HTR-8/SVneo (cell line): ENCODE data around the gene ELMOD3.
"Not testable (repeated sequence)": the region's sequence is repeated elsewhere in the genome, so short reads cannot be mapped to it uniquely, and the experiment has no call there.

Experiments
- DNase-seq: peaks from one replicate; pipeline ENCODE4 v3.0.0; 2011; ENCODE audit warnings: low spot score, mixed read lengths; ENCODE audit not compliant: insufficient read length
- FAIRE-seq: peaks from 2 replicates; lab custom pipeline; 2011; peaks lifted over from hg19 to GRCh38; lab: Jason Lieb, UNC

The ELMOD3 gene

GRCh38 chr2:85367180-85367579 is 12.6 kb downstream of the ELMOD3 start:
- DNase-seq (no peak), FAIRE-seq (no peak)

GRCh38 chr2:85368921-85369320 is 14.4 kb downstream of the ELMOD3 start:
- FAIRE-seq, result no peak

GRCh38 chr2:85369500-85369899 is 14.9 kb downstream of the ELMOD3 start:
- no peak for DNase-seq
- FAIRE-seq, result no peak

More at GRCh38 chr2:85368921-85369320, 14.4 kb downstream of the ELMOD3 start:
- no peak for DNase-seq

GRCh38 chr2:85371045-85371444 is 16.5 kb downstream of the ELMOD3 start:
- FAIRE-seq (no peak), DNase-seq (no peak)

- DNase-seq (no peak), FAIRE-seq (no peak)
Measured at GRCh38 chr2:85376291-85377065, 21.9 kb downstream of the ELMOD3 start.

GRCh38 chr2:85377083-85377482 is 22.5 kb downstream of the ELMOD3 start:
- DNase-seq (no peak), FAIRE-seq (no peak)

- DNase-seq (no peak), FAIRE-seq (no peak)
Measured at GRCh38 chr2:85378257-85378656, 23.7 kb downstream of the ELMOD3 start.

GRCh38 chr2:85380048-85380447 is 25.5 kb downstream of the ELMOD3 start:
- FAIRE-seq (no peak), DNase-seq (no peak)

GRCh38 chr2:85383151-85383550 is 28.6 kb downstream of the ELMOD3 start:
- not testable (repeated sequence) for DNase-seq

GRCh38 chr2:85383850-85384249 is 29.3 kb downstream of the ELMOD3 start:
- FAIRE-seq, result no peak
- DNase-seq, result no peak

More at GRCh38 chr2:85383151-85383550, 28.6 kb downstream of the ELMOD3 start:
- FAIRE-seq, result not testable (repeated sequence)

- no peak for FAIRE-seq
- no peak for DNase-seq
Measured at GRCh38 chr2:85385746-85386145, 31.2 kb downstream of the ELMOD3 start.

GRCh38 chr2:85387754-85388153 is 33.2 kb downstream of the ELMOD3 start:
- DNase-seq (no peak), FAIRE-seq (no peak)

GRCh38 chr2:85388878-85389538 is 34.4 kb downstream of the ELMOD3 start:
- FAIRE-seq (no peak), DNase-seq (no peak)

- no peak for FAIRE-seq
- no peak for DNase-seq
Measured at GRCh38 chr2:85390941-85391669, 36.5 kb downstream of the ELMOD3 start.

GRCh38 chr2:85393836-85394235 is 39.3 kb downstream of the ELMOD3 start:
- FAIRE-seq, result no peak
- no peak for DNase-seq

GRCh38 chr2:85394261-85394681 is 39.7 kb downstream of the ELMOD3 start:
- FAIRE-seq, result no peak
- no peak for DNase-seq

GRCh38 chr2:85394976-85395375 is 40.4 kb downstream of the ELMOD3 start:
- DNase-seq (no peak), FAIRE-seq (no peak)

- no peak for FAIRE-seq
- no peak for DNase-seq
Measured at GRCh38 chr2:85395912-85396475, 41.4 kb downstream of the ELMOD3 start.

GRCh38 chr2:85396531-85397470 is 42.2 kb downstream of the ELMOD3 start:
- DNase-seq (no peak), FAIRE-seq (no peak)
